ENCODE data around the gene SP8.
"Not testable (repeated sequence)": the region's sequence is repeated elsewhere in the genome, so short reads cannot be mapped to it uniquely, and the experiment has no call there.

Gene SP8

DNA sequence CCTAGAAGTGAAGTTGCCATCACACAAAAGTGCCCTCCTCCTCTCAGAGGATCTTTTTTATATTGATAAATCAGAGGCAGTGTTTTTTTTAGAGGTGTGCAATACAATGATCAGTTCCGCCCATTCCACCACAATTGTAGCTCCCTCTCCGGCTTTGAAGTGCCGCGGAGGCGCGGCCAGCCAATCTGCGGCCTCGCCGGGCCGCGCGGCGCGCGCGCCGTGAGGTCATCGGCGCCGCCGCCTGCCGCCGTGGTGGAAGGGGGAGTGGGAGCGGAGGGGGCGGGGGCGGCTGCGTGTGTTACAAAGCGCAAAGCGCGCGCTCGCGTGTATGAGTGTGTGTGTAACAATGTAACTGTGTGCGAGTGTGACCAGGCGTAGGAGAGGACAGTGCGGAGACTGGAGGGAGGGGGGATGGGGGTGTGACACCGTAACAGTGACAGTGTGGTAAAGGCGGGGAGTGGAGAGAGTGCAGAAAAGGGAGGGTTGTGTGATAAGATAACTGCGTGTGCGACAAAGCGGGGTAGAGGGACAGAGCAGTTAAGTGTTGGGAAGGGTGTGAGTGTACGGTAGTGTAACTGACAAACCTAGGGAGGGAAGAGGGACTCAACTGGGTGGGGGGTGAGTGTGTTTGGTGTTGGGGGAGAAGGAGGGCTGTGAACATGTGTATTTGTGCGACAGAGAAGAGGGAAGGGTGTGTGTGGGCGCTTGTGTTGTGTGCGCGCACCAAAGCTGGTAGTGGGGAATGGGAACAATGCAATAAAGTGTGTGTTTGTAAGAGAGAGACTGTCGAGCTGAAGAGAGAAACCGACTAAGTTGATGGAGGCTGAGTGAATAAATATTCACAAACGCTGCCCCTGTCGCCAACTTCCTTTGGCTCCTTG is at the start of gene SP8:
Gene SP8 (minus strand): TSS at position 108 of the 881 bp plus-strand sequence. CDS start 88 bp downstream, at position 20.
- DNase-seq (ENCODE audit: low read depth), result no peak

DNA sequence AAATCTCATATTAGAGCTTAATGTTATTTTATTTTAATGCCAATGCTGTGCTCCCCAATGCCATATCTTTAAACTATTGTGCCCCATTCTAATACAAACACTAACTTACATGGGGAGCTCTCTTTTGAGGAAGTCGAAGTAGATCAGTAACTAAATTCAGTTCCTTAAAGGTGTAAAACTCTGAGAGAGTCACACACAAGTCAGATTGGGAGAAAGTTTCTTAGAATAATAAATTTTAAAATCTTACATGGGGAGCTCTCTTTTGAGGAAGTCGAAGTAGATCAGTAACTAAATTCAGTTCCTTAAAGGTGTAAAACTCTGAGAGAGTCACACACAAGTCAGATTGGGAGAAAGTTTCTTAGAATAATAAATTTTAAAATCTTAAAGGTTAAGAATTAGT is 49.7 kb upstream of the SP8 start:
- DNase-seq (ENCODE audit: low read depth), result not testable (repeated sequence)

DNA sequence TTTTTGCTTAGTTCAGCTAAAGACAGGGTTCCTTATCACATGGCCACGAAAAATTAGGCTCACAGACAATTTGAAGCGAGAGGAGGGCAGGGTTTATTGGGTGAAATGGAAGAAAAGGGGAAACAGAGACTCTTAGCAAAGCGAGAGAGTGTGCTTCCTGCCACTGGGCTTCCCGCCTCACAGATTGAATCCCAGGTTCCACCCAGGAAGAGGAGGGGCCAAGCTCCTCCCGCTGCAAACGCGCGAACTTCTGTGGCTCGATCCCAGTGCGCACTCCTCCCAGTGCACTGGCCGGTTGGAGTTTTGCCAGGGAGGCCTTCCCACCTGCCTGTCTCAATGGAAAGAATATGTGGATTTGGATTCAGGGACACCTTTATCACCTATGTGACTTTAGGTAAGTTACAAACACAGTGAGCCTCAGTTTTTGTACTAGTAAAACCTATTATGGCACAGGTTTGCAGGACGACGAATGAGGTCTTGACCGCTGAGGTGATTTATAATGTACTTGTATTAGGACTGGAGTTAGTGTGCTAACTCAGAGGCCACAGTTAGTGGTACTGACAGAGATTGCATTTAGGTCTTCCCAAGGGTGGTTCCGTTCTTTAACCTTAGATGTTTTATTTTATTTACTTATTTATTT is 48.5 kb upstream of the SP8 start:
- DNase-seq (ENCODE audit: low read depth), result no peak

DNA sequence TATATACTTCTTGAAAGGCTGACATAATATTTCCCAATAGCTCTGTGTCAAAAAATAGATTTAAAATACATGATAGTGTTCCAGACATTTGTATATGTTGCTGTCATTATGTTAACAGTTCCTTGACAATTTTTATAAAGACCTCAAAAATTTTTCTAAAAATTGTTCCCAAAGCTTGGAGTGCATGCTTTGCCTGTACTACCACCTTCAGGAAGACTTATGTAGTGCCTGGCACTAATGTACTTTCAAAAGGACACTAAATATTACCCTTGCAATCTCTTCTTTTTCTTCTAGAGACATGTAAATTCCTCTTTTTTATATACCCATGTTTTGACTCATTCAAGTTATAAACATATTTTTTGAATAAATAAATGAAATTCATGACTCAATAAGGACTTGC is 48.0 kb upstream of the SP8 start:
- no peak for DNase-seq (ENCODE audit: low read depth)

DNA sequence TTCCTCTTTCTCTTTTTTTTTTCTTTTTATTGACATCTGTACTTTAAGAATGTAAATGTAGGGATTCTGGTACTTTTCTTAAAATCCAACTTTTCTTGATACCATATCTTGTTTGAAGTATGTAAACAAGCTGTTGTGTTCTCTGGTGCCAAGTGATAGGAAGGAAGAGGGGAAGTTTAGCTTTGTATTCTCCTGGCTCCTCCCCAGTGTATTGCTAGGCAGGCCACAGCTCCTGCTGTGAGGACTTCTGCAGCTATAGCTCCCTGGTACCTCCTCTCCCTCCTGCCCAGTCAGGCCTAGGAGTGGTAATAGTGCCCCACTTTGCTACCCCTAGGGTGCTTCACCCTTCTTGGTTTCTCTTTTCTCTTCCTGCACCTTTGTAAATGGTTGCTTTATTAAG is 45.3 kb upstream of the SP8 start:
- no peak for DNase-seq (ENCODE audit: low read depth)

DNA sequence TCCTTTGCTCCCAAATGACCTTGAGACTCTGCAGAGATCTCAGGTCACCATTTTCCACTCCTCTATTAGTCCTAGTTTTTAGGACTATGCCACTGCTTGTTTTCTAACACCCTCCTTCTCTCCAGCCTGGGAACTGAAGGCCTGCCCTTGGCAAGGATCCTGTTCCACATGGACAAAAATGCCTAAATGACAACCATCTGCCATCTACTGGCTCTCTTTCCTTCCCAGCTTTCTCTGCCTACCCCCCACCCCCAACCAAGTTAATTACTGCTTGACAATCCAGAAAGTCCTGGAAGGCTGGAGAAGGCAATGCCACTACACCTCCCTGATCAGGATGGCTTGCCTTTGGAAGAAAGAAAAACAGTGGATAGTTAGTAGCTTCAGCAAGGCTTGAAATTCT is 44.8 kb upstream of the SP8 start:
- DNase-seq (ENCODE audit: low read depth), result no peak

DNA sequence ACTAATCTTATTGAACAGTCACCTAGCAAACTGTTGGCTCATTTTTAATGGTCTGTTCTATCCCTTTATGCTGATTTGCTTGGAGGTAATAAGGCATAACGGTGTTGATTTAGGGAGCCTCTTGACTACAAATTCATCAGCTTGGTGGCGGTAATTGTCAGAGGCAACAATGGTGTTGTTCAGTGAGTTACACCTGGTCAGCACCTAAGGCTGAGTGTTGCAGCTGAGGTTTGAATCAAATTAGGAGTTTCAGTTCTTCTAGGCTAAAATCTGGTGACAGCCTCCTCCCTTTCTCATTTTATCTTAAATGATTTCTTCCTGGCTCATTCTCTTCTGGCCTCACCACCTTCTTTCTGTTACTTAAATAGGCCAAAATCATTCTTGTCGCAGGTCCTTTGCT is 42.3 kb upstream of the SP8 start:
- DNase-seq (ENCODE audit: low read depth), result no peak

DNA sequence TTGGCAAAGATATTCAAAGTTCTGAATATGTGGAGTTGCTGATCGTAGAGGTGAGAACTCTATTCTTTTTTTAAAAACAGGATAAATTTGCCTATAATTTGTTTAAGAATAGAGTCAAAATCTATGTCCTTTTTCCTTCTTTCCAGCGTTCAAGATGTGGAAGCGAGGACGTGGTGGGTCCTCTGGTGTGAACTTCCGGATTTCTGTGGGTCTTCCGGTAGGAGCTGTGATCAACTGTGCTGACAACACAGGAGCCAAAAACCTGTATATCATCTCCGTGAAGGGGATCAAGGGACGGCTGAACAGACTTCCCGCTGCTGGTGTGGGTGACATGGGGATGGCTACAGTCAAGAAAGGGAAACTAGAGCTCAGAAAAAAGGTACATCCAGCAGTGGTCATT is 40.5 kb upstream of the SP8 start:
- no peak for DNase-seq (ENCODE audit: low read depth)

DNA sequence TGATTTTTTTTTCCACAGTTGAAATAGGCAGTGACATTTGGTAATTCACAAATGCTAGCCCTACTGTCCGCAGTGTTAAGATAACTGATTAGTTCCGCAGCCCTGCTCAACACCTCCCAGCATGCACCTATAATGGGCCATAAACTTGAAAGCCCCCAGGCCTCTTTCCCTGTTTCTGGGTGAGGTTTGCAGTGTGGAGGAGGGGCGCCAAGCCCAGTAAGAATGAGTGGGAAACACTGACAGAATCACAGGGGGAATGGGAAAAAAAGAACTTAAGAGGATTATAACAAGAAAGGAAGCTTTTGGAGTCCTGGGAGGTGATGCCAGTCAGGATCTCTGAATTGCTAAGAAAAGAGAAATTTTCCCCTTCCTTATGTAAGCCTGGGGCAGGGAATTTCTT is 39.6 kb upstream of the SP8 start:
- no peak for DNase-seq (ENCODE audit: low read depth)

DNA sequence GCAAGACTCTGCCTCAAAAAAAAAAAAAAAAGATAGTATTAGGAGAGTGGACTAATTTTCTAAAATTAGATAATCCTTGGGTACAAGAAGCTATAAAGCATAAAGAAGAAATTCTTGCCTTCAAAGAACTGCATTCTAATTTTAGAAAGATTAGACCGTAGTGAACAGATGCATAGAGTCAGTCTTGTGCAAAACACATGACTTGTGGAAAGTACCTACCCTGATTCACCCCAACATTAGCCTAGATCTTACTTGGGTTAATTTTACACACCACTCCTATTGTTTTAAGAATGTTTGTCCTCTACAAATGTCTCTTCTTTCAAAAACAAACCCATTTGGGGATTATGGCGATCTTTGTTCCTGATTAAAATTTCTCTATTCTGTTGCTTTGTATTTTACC is 38.9 kb upstream of the SP8 start:
- no peak for DNase-seq (ENCODE audit: low read depth)

DNA sequence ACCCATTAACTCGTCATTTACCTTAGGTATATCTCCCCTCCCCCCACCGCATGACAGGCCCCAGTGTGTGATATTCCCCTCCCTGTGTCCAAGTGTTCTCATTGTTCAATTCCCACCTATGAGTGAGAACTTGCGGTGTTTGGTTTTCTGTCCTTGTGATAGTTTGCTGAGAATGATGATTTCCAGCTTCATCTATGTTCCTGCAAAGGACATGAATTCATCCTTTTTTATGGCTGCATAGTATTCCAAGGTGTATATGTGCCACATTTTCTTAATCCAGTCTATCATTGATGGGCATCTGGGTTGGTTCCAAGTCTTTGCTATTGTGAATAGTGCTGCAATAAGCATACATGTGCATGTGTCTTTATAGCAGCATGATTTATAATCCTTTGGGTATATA is 34.7 kb upstream of the SP8 start:
- not testable (repeated sequence) for DNase-seq (ENCODE audit: low read depth)

DNA sequence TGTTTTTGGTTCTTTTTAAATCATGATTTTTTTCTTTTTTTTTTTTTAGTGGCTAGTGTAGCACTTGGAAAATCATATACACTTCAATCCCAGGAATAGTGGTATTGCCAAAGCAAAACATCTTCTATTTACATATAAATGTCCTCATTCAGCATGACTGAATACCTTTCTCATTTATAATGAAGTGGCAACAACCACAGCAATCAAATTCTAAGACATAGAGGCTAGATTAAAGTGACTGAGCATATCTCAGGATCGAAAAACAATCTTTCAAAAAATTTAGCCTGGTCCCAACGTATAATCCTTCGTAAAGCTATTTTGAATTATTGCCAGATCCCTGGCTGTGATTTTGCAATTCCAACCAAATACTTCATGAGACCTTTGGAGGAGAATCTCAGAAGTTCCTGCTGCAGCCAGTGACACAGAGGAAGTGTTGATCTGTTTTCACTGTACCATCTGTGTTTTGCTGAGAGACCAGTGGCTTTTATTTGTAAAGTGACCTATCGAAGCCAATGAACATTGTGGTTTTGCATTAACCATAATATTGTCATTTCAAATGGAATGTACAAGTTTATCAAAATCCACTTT is 29.8 kb upstream of the SP8 start:
- no peak for DNase-seq (ENCODE audit: low read depth)

DNA sequence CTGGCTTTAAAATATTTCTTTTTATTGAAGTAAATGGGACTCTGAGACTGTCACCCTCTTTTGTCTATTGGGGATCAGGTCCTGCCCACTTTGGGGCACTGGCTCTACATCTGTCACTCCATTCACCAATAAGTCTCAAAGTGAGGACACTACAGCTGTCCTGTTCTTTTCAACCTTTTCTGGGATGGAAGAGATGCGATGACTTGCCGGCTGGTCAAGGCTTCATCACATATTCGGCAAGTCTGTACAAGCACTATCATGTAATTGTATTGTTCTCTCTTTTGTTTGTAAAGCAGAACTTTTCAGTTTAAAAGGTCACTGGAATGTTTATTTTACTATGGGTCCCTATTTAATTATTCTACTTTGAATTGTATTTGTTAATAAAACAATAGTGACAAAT is 17.7 kb upstream of the SP8 start:
- no peak for DNase-seq (ENCODE audit: low read depth)

DNA sequence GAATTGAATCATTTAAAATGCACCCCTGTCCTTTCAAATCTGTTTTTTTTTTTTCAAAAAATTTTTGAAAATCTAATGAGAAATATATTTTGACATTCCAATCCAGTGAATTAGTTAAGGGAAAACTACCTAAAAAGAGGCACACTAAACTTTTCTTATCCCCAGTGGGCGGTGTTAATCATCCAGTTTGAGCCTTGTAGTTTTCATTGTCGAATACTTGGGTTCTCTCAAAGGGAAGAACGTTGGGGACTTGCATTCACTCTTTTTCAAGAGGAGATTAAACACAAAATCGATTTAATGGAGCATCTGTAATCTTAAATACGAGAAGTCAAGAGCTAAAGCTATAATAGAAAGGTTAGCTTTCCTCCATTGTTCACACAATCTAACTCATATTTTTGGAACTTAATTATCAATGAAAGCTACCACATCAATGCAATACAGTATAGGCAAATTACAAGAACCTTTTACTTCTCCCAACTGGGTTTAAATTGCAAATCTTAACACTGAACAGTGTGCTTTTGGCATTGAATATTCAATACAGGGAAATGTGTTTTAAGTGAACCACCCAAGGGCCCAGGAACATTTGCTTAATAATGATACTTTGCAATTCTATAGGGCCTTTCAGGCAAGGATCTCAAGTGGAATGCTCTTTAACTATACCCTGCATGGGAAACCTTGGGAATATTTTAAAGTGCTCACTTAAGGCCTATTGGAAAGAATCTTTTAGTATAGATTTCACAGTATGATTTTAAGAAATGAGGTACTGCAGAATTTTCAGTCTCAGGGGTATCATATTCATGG is 13.1 kb upstream of the SP8 start:
- no peak for DNase-seq (ENCODE audit: low read depth)

DNA sequence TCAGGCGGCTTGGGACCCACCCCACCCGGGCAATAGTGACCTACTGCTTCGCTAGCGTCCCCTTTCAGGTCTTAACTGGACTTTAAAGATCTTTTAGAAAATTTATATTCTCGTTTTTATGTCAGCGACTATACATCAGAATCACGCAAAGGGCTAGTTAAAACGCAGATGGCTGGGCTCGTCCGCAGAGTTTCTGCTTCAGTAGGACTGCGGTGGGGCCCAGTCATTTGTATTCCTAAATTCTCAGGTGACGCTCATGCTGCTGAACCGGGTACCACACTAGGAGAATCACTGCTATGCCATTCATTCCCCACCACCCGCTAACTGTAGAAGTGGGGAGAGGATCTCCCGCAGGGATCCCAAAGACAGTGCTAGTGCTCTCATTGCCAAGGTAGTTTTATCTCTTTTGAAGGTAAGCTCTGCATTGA is 12.0 kb upstream of the SP8 start:
- DNase-seq (ENCODE audit: low read depth), result no peak

DNA sequence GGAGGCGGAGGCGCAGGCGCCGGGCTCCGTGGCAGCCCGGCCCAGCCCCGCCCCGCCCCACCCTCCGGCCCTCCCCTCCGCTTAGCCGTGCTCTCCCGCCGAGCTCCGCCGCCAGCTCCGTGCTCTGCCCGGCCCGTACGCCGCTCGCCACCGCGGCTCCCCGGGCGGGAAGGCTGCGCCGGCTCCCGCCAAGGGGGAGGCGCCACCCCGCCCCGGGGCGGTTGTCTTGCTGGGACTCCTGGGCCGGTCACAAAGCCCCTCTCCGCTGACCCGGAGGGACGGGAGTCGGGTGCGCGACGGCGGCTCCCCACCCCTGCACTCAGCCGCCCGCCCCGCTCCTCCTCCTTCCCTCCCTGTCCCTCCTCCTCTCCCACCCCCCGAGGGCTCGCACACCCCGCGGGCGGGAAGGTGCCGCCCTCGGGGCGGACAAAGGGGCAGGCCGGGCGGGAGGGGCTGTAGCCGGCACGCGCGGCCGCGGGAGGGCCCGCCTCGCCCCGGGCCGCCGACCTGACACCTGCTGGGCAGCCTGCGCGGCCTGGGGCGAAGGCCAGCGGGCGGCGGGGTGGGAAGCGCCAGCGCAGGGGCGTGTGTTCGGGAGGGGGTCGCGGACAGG is 11.5 kb upstream of the SP8 start:
- DNase-seq (ENCODE audit: low read depth), result no peak

DNA sequence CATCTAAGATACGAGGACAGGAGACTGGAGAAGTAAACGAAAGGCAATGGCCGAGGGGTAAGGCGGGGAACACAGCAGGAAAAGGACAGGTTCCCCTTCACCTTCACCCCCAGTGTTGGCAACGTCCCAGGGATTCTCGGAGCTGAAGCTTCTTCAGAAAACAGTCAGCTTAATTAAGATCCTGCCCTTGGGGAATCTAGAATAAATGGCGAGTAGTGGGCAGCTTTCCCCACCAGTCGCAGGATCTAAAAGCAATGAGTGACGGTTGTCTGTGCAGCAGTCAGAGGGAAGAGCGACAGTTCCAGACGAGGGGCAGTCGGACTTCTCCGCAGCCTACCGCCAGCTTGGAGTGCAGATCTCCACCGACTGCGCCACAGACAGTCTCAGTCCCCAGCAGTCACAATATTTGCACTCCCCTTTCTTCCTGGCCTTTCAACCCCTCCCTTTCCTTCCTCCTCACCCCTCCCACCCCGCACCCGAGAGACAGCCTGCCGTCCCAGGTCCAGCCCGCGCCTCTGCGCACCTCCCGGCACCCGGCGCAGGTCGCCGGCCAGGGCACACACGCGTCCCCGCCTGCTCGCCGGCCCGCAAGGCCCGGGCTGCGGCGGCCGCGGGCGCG is 10.9 kb upstream of the SP8 start:
- no peak for DNase-seq (ENCODE audit: low read depth)

DNA sequence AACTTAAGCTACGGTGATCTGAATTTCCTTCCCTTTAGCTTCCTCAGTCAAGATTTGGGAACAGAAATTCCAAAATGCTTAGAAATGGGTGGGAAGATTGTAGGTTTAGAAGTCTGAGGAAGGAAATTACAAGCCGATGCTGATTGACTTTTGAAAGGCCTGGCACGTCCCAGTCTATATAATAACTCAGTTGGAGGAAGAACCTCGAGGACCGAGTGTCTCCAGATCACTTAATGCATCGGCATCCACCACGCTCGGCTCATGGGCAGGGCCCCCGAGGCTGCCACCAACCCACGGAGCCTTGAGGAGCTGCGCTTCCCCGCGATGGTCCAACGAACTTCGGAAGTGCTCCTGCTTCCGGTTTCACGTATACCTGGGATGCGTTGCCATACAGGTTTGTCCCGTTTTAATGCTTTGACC is 10.4 kb upstream of the SP8 start:
- no peak for DNase-seq (ENCODE audit: low read depth)

DNA sequence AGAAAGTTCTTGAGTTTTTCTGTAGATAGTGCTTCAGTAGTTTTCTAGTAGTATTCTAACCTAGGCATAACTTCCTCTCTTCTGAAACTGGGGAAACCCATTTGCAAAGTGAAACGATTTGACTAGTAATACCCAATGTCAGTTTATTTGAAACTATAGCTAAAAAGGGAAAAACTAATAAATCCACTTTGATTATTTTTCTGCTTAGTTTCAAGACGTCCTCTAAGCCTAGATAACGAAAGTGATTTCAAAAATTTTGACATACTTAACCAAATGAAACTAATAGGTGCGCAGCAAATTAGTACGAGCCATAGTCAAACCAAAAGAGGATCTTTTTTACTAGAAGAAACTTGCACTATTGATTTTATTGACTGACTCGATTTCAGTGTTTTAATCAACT is 9.8 kb upstream of the SP8 start:
- no peak for DNase-seq (ENCODE audit: low read depth)

DNA sequence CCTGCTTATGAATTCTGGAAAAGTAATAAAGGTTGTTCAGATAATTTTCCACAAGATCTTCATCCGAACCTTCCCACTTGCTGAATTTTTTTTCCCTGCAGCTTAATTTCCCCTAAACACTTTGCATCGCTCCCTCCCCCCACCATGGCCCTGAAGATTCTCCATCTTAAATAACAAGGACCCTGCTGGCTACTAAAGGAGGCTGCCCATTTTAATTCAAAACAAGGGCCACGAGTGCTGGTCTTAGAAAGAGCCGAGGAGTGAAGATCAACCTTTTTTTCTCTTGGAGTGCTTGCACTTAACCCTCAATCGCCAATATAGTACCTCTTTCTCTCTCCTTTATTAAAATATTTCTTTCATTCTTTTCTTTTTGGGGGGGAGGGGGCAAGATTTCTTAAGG is 9.2 kb upstream of the SP8 start:
- DNase-seq (ENCODE audit: low read depth), result no peak

DNA sequence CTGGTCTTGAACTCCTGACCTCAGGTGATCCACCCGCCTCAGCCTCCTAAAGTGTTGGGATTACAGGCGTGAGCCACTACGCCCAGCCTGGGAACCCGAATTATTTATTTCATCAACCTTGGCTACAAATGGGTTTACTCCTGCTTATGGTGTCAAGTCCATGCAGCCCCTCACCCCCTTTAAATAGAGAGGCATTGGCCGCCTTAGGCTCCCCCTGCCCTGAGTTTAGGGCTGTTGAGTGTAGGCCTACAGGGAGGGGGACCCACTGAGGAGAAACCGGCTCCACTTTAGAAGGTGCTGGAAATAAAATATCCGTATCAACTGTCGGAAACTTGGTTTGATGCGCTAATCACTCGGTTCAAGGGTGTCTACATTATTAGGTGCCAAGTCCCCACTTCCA is 8.7 kb upstream of the SP8 start:
- no peak for DNase-seq (ENCODE audit: low read depth)

DNA sequence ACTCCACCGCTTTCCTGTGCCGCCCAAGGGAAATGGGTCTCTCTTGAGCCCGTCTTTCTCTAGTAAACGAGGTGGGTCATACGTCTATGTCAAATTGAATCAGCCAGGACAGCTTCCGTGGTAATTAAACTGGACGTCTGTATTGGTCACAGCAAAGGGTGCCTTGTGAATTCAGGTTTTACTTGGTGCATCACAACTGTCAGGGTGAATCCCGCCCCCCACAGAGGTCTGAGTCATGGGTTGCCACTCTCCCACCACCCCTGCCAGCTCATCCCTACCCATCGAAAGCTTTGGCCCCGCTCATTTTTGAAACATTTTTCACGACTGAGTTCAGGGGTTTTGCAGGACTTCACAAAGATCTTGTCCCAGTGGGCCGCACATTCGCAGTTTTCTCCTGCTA is 8.0 kb upstream of the SP8 start:
- DNase-seq (ENCODE audit: low read depth), result no peak

Data from GM04504 (cell line).